Omental fat pad (tissue), 4 donors: ENCODE results near the gene PXT1. TPM values are rescaled to one million over a fixed set of nuclear protein-coding genes. Genes with fewer than 3 reads are reported as not detected.

Source experiments
- ATAC-seq: fragments of 150-250 bp; one replicate; pipeline ENCODE4 v1.9.1; 2016; ENCODE audit warnings: mild to moderate bottlenecking, moderate library complexity; ENCODE audit not compliant: low FRiP score
- DNase-seq: peaks from one replicate; pipeline ENCODE4 v3.0.0-alpha.2; 2019; ENCODE audit warnings: low spot score
- total RNA-seq, 4 donors: library from RNA; depleted of rRNA; stranded (reverse); fragments of >200 nt; gene quantifications; one replicate each; pipeline ENCODE4 v1.1.0, GENCODE V29; 2016
- TF ChIP-seq, protein P1 (sequence below), 3 donors: fragments of 450-650 bp; IDR thresholded peaks; one replicate each; pipeline ENCODE4 v1.5.1; 2016 to 2017; ENCODE audit warnings: antibody characterized with exemption in 3 of 3, mild to moderate bottlenecking in 3 of 3, moderate library complexity in 2 of 3

PXT1 gene
- total RNA-seq, 4 donors from 2014 or later: not detected

- TF ChIP-seq, protein P1, sequence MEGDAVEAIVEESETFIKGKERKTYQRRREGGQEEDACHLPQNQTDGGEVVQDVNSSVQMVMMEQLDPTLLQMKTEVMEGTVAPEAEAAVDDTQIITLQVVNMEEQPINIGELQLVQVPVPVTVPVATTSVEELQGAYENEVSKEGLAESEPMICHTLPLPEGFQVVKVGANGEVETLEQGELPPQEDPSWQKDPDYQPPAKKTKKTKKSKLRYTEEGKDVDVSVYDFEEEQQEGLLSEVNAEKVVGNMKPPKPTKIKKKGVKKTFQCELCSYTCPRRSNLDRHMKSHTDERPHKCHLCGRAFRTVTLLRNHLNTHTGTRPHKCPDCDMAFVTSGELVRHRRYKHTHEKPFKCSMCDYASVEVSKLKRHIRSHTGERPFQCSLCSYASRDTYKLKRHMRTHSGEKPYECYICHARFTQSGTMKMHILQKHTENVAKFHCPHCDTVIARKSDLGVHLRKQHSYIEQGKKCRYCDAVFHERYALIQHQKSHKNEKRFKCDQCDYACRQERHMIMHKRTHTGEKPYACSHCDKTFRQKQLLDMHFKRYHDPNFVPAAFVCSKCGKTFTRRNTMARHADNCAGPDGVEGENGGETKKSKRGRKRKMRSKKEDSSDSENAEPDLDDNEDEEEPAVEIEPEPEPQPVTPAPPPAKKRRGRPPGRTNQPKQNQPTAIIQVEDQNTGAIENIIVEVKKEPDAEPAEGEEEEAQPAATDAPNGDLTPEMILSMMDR (IDR thresholded peaks at IDR 0.05): no peak
- ATAC-seq (no peak), DNase-seq (no peak)
These were observed 42.7 kb downstream of the PXT1 start for GRCh38 chr6:36399970-36400369.

GRCh38 chr6:36392621-36393020, 50.0 kb downstream of the PXT1 start:
- ATAC-seq: no peak
- DNase-seq: no peak
- TF ChIP-seq, protein P1 (IDR thresholded peaks at IDR 0.05): no peak

GRCh38 chr6:36389353-36389752, 53.3 kb downstream of the PXT1 start:
- no peak for DNase-seq
- ATAC-seq: no peak
- TF ChIP-seq, protein P1 (IDR thresholded peaks at IDR 0.05): no peak

DNA sequence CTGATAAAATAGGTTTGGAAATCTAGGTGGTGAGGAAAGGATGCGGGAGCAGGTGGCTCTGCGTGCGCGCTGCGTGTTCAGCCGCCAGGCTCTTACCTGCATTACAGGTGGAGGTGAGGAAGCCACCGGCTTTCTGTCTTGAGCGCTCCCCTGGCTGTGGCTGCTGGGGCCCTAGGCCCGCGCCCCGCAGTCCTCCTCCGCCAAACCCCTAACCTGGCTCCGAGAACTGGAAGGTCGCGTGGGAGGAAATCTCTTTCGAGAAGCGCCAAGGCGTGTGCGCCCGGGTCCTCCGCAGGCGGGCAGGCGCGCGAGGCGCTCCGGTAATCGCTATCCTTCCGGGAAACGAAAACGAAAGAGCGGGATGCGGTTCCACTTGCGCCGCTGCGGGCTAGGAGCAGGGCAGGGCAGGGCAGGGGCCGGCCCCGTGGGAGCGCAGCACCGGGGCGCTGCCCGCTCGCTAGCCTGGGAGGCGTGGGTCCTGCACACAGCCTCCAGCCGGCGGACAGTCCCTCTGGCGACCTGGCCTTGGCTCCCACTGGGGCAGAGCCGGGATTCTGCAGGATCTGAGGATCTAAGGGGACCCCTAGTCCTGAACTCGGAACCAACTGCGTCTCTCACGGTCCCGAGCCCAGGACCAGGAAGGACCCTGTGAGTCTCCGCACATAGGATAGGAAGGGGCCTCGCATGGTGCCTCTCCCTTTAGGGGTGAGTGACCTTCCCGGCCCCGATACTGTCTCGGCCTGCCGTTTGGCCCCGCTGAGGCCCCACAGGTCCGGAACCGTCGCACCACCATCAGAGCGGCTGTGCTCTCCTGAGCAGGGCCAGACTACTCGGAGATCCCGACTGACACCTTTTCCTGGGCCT, 55.0 kb downstream of the PXT1 start, which contains the start of gene ETV7:
ETV7 (minus strand) TSS at position 230 of the 864 bp plus-strand sequence; CDS start at position 102, 128 bp downstream.
- TF ChIP-seq, protein P1 (IDR thresholded peaks at IDR 0.05): no peak
- DNase-seq (no peak), ATAC-seq (peak; percentile 47)

GRCh38 chr6:36386495-36387439, 55.9 kb downstream of the PXT1 start:
- ATAC-seq (peak; percentile 59), DNase-seq (no peak)
- TF ChIP-seq, protein P1 (IDR thresholded peaks at IDR 0.05): no peak

DNA sequence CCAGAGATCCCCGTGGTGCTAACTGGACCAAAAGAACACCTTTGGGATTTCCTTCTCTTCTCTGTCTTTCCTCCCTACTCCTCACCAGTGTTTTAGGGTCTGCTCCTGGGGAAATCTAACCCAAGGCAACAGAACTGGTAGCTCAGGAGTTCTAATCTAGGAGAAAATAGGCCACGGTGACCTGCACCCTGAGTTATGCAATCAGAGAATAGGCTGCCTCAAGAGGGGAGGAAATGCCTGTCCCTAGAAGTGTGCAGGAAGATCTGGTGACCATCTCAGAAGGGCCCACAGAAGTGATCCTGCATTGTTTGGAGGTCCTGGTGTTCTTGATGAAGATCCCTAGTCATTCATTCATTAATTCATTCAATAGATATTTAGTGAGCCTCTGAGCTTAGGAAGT, 58.6 kb downstream of the PXT1 start:
- DNase-seq: no peak
- no peak for ATAC-seq

More for the DNA sequence above, 58.6 kb downstream of the PXT1 start:
- TF ChIP-seq, protein P1 (IDR thresholded peaks at IDR 0.05): no peak
